Neural cell (in vitro differentiated cells): Measurements from ENCODE around the gene GRID1. TPM values are rescaled to one million over a fixed set of nuclear protein-coding genes. Genes with fewer than 3 reads are reported as not detected.

Experiments used
- H2AFZ ChIP-seq: fragments of 200-600, 300-800 bp; sonication (generic), shearing (Covaris generic); 2 replicates; pipeline ENCODE4 v1.6.0; 2014; ENCODE audit warnings: low read depth, mild to moderate bottlenecking, antibody characterized with exemption, low read length, moderate library complexity
- H3F3A ChIP-seq: fragments of 200-600 bp; shearing (Covaris generic); 2 replicates; pipeline ENCODE4 v1.6.1; 2016; ENCODE audit warnings: mild to moderate bottlenecking, moderate library complexity, mixed read lengths, antibody characterized with exemption, low read length; ENCODE audit not compliant: insufficient read depth, poor library complexity, severe bottlenecking
- H3K27ac ChIP-seq: fragments of 200-600, 300-800 bp; sonication (generic), shearing (Covaris generic); 2 replicates; pipeline ENCODE4 v1.5.1; 2014; ENCODE audit warnings: mild to moderate bottlenecking, low read length, moderate library complexity
- H3K27me3 ChIP-seq: fragments of 300-800, 200-600 bp; sonication (generic), shearing (Covaris generic); 2 replicates; pipeline ENCODE4 v1.6.0; 2014; ENCODE audit warnings: mild to moderate bottlenecking, low read depth, low read length, moderate library complexity; ENCODE audit not compliant: insufficient read depth
- H3K36me3 ChIP-seq: fragments of 300-800, 200-600 bp; sonication (generic), shearing (Covaris generic); 2 replicates; pipeline ENCODE4 v1.5.1; 2014; ENCODE audit warnings: mild to moderate bottlenecking, antibody characterized with exemption, low read length, moderate library complexity; ENCODE audit not compliant: insufficient read depth
- H3K4me2 ChIP-seq: fragments of 300-800, 200-600 bp; sonication (generic), shearing (Covaris generic); 2 replicates; pipeline ENCODE4 v1.6.0; 2014; ENCODE audit warnings: mild to moderate bottlenecking, low read length
- H3K4me3 ChIP-seq: fragments of 300-800, 200-600 bp; sonication (generic), shearing (Covaris generic); 2 replicates; pipeline ENCODE4 v1.5.1; 2014; ENCODE audit warnings: mild to moderate bottlenecking, low read length, moderate library complexity
- H3K79me2 ChIP-seq: fragments of 200-600 bp; shearing (Covaris generic); replicated peaks from 2 replicates; pipeline ENCODE4 v1.6.0; 2014; ENCODE audit warnings: mild to moderate bottlenecking, low read length, moderate library complexity; ENCODE audit not compliant: insufficient read depth
- H3K9ac ChIP-seq: fragments of 300-800, 200-600 bp; sonication (generic), shearing (Covaris generic); 2 replicates; pipeline ENCODE4 v1.6.1; 2016; ENCODE audit warnings: mild to moderate bottlenecking, low read length, mixed read lengths
- H3K9me2 ChIP-seq: fragments of 200-600 bp; shearing (Covaris generic); 2 replicates; pipeline ENCODE4 v1.6.1; 2016; ENCODE audit warnings: mild to moderate bottlenecking, low read length, mixed read lengths; ENCODE audit not compliant: insufficient read depth
- H3K9me3 ChIP-seq: fragments of 200-600, 300-800 bp; sonication (generic), shearing (Covaris generic); 2 replicates; pipeline ENCODE4 v1.6.1; 2016; ENCODE audit warnings: mild to moderate bottlenecking, mixed run types, low read length, moderate library complexity, mixed read lengths
- H4K20me1 ChIP-seq: fragments of 200-600 bp; shearing (Covaris generic); 2 replicates; pipeline ENCODE4 v1.6.1; 2016; ENCODE audit warnings: mild to moderate bottlenecking, mixed run types; ENCODE audit not compliant: insufficient read depth
- EZH2 ChIP-seq: fragments of 200-600, 300-800 bp; shearing (Covaris generic), sonication (generic); IDR thresholded peaks from 2 replicates; pipeline ENCODE4 v1.6.1; 2014; ENCODE audit warnings: antibody characterized with exemption, low read length, borderline replicate concordance, mild to moderate bottlenecking; ENCODE audit not compliant: insufficient read depth, poor library complexity, severe bottlenecking
- MXI1 ChIP-seq: fragments of 450-650 bp; conservative IDR thresholded peaks from 2 replicates; pipeline ENCODE4 v1.6.1; 2014; ENCODE audit warnings: antibody characterized with exemption, mild to moderate bottlenecking; ENCODE audit not compliant: poor library complexity, severe bottlenecking
- POLR2AphosphoS5 ChIP-seq: IDR thresholded peaks from 2 replicates; pipeline ENCODE4 v1.6.1; 2012
- RAD21 ChIP-seq: fragments of 450-650 bp; conservative IDR thresholded peaks from 2 replicates; pipeline ENCODE4 v1.6.1; 2014; ENCODE audit warnings: antibody characterized with exemption, mild to moderate bottlenecking, moderate library complexity
- SMC3 ChIP-seq: fragments of 450-650 bp; conservative IDR thresholded peaks from 2 replicates; pipeline ENCODE4 v1.6.1; 2014; ENCODE audit warnings: antibody characterized with exemption, mild to moderate bottlenecking, moderate library complexity; ENCODE audit not compliant: poor library complexity
- TAF1 ChIP-seq: IDR thresholded peaks from 2 replicates; pipeline ENCODE4 v1.6.1; 2012; ENCODE audit warnings: low read depth
- polyA plus RNA-seq: library from polyadenylated mRNA; depleted of rRNA; stranded (reverse); fragments of >200 nt; gene quantifications from 2 replicates; pipeline ENCODE4 v1.2.3, GENCODE V29; 2014
- TF ChIP-seq, protein P1 (sequence below): IDR thresholded peaks from 2 replicates; pipeline ENCODE4 v1.6.1; 2012; ENCODE audit warnings: borderline replicate concordance

Gene GRID1
- polyA plus RNA-seq, 1 donor from 2014 or later = 7.3 TPM

DNA sequence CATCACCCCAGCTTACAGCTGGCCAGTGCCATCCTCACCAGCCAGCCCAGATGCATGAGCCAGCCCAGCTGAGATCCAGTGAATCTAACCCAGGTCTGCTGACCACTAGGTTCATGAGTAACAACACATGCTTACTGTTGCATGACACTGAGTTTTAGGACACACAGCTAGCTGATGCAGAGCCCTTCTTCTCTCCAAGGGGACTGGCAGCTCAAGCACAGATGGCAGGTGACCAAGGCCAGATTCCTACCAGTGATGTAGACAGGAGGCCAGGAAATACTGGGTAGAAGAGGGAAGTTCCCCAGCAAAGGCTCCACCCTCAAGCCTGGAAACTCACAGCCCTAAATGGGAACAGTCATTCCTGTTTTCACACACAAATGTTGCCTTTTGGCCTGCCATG is 236.6 kb downstream of the GRID1 start:
- no peak overlapping the region for H3K4me3 ChIP-seq
- H3K36me3 ChIP-seq = no peaks in the 10 kb centered on the region
- H3K9me3 ChIP-seq = peaks cover 10% of the 10 kb centered on the region
- no peaks in the 10 kb centered on the region for H3K79me2 ChIP-seq
- no peak overlapping the region for H2AFZ ChIP-seq
- no peaks in the 10 kb centered on the region for H3K27me3 ChIP-seq
- H3K27ac ChIP-seq = no peak overlapping the region
- TF ChIP-seq POLR2AphosphoS5 (no peak), MXI1 (no peak), SMC3 (no peak), TAF1 (no peak), EZH2 (no peak)
- H3K9ac ChIP-seq = no peak overlapping the region
- H4K20me1 ChIP-seq = no peaks in the 10 kb centered on the region
- no peak overlapping the region for H3K4me2 ChIP-seq
- no peaks in the 10 kb centered on the region for H3F3A ChIP-seq
- H3K9me2 ChIP-seq = no peaks in the 10 kb centered on the region

DNA sequence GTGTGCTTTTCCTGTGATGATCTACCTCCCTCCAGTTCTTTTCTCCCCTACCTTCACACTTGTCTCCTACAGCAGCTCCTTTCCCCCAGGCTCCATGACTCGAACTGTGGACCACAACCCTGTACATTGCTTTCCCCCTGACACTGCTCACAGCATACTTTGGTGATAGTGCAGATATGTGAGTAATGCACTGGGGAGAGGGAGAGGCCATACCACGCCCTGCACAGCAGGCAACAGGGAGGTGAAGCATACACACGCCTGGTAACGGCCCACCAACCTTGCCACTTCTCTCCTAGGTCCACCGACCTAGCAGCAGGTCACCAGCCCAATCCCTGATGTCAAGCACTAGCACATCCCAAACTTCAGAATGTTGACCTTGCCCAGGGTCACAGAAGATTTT is 238.2 kb downstream of the GRID1 start:
- no peaks in the 10 kb centered on the region for H4K20me1 ChIP-seq
- no peak overlapping the region for H3K4me3 ChIP-seq

DNA sequence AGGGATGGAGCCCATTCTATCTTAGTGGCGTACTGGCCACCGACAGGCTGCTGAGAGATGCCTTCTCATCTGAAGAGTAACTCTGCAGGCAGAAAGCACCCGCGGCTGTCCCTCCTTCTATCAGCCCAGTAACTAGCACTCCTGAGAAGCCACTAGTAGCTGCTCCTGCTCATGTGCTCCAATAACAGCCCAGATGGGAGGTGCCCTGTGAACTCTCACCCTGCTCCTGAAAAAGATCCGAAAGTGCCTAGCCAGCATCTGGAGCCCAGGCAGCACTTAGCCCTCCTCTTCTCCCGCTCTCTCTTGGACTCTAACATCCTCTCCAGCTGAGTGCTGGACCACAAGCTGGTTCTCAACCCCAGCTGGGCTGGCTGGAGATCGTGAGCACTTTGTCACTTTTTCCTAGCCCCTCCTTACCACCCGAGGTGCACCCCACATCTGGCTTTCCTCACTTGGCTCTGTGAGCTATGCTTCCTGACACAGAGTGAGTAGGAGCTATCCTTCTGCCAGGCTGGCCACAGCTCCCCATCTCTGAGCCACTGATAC is 239.2 kb downstream of the GRID1 start:
- Histone ChIP-seq H3K4me2 (no peak overlapping the region), H3K27ac (no peak overlapping the region), H3K9ac (no peak overlapping the region), H3K79me2 (no peaks in the 10 kb centered on the region), H2AFZ (no peak overlapping the region), H3K36me3 (no peaks in the 10 kb centered on the region), H3K9me2 (no peaks in the 10 kb centered on the region), H4K20me1 (no peaks in the 10 kb centered on the region), H3K4me3 (no peak overlapping the region), H3K9me3 (peaks cover 10% of the 10 kb centered on the region), H3K27me3 (no peaks in the 10 kb centered on the region), H3F3A (no peaks in the 10 kb centered on the region)
- no peak for TF ChIP-seq SMC3
- TF ChIP-seq TAF1 = no peak
- TF ChIP-seq, protein P1, sequence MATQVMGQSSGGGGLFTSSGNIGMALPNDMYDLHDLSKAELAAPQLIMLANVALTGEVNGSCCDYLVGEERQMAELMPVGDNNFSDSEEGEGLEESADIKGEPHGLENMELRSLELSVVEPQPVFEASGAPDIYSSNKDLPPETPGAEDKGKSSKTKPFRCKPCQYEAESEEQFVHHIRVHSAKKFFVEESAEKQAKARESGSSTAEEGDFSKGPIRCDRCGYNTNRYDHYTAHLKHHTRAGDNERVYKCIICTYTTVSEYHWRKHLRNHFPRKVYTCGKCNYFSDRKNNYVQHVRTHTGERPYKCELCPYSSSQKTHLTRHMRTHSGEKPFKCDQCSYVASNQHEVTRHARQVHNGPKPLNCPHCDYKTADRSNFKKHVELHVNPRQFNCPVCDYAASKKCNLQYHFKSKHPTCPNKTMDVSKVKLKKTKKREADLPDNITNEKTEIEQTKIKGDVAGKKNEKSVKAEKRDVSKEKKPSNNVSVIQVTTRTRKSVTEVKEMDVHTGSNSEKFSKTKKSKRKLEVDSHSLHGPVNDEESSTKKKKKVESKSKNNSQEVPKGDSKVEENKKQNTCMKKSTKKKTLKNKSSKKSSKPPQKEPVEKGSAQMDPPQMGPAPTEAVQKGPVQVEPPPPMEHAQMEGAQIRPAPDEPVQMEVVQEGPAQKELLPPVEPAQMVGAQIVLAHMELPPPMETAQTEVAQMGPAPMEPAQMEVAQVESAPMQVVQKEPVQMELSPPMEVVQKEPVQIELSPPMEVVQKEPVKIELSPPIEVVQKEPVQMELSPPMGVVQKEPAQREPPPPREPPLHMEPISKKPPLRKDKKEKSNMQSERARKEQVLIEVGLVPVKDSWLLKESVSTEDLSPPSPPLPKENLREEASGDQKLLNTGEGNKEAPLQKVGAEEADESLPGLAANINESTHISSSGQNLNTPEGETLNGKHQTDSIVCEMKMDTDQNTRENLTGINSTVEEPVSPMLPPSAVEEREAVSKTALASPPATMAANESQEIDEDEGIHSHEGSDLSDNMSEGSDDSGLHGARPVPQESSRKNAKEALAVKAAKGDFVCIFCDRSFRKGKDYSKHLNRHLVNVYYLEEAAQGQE = no peak
- no peak for TF ChIP-seq RAD21
- no peak for TF ChIP-seq POLR2AphosphoS5
- no peak for TF ChIP-seq EZH2

More for the DNA sequence above, 238.2 kb downstream of the GRID1 start:
- Histone ChIP-seq H3K9me3 (peaks cover 10% of the 10 kb centered on the region), H3K9ac (no peak overlapping the region), H3K27me3 (no peaks in the 10 kb centered on the region), H2AFZ (no peak overlapping the region), H3K9me2 (no peaks in the 10 kb centered on the region), H3F3A (no peaks in the 10 kb centered on the region), H3K36me3 (no peaks in the 10 kb centered on the region), H3K4me2 (no peak overlapping the region), H3K79me2 (no peaks in the 10 kb centered on the region), H3K27ac (no peak overlapping the region)
- no peak for TF ChIP-seq RAD21
- no peak for TF ChIP-seq SMC3
- TF ChIP-seq, protein P1 = no peak
- no peak for TF ChIP-seq POLR2AphosphoS5
- no peak for TF ChIP-seq TAF1
- TF ChIP-seq MXI1 = no peak
